HepG2 (cell line): ENCODE data around the gene C6orf136. TPM values are rescaled to one million over a fixed set of nuclear protein-coding genes. Genes with fewer than 3 reads are reported as not detected.

Source experiments
- CBX1 ChIP-seq: IDR thresholded peaks from one replicate; pipeline ENCODE4 v1.6.1; 2016; ENCODE audit warnings: antibody characterized with exemption, low read depth
- CSRNP1 ChIP-seq: sonication (generic); formaldehyde crosslinking; IDR thresholded peaks from 2 replicates; pipeline ENCODE4 v1.8.1; 2023; ENCODE audit warnings: mild to moderate bottlenecking, missing genetic modification reagents
- ESRRA ChIP-seq: sonication (generic); formaldehyde crosslinking; IDR thresholded peaks from 2 replicates; pipeline ENCODE4 v1.5.1; 2020; ENCODE audit warnings: mild to moderate bottlenecking, low read depth, missing genetic modification reagents
- GMEB2 ChIP-seq: IDR thresholded peaks from 2 replicates; pipeline ENCODE4 v1.6.1; 2016; ENCODE audit warnings: missing biosample characterization, missing genetic modification reagents, low read depth
- HHEX ChIP-seq: IDR thresholded peaks from 2 replicates; pipeline ENCODE4 v1.6.1; 2016; ENCODE audit warnings: control low read depth
- KLF16 ChIP-seq, 2 experiments: sonication (generic) in 1 of 2; formaldehyde crosslinking in 1 of 2; IDR thresholded peaks; 2 replicates each; pipeline versions ENCODE4 v1.6.1 to v1.8.0; 2016 to 2023; ENCODE audit warnings: missing genetic modification reagents in 2 of 2, missing compliant biosample characterization in 1 of 2
- MAF1 ChIP-seq: sonication (generic); formaldehyde crosslinking; IDR thresholded peaks from 2 replicates; pipeline ENCODE4 v1.5.0; 2020; ENCODE audit warnings: missing genetic modification reagents, borderline replicate concordance
- MLXIP ChIP-seq: sonication (generic); formaldehyde crosslinking; IDR thresholded peaks from 2 replicates; pipeline ENCODE4 v1.9.0; 2021; ENCODE audit warnings: missing genetic modification reagents, borderline replicate concordance
- NFKBIZ ChIP-seq: IDR thresholded peaks from 2 replicates; pipeline ENCODE4 v1.6.1; 2018; ENCODE audit warnings: missing genetic modification reagents, missing compliant biosample characterization
- ZNF414 ChIP-seq: sonication (generic); formaldehyde crosslinking; IDR thresholded peaks from 2 replicates; pipeline ENCODE4 v1.5.0; 2020; ENCODE audit warnings: missing genetic modification reagents
- ZNF619 ChIP-seq: sonication (generic); formaldehyde crosslinking; IDR thresholded peaks from 2 replicates; pipeline ENCODE4 v1.4.0; 2020; ENCODE audit warnings: mild to moderate bottlenecking, missing genetic modification reagents
- polyA plus RNA-seq, 8 experiments: library from polyadenylated mRNA; depleted of rRNA in 3 of 8; stranded (reverse) in 7 of 8; unstranded in 1 of 8; fragments of >200 nt; fragmentation: Illumina TruSeq in 4 of 8; extraction: Trizol in 4 of 8; gene quantifications; 2 replicates each; pipeline versions ENCODE4 v1.2.1 to v1.2.3, GENCODE V29; 2011 to 2016; ENCODE audit warnings: low read depth in 4 of 8, missing spikeins in 1 of 8, mixed read lengths in 1 of 8; ENCODE audit not compliant: insufficient read depth in 1 of 8
- total RNA-seq, 5 experiments: library from RNA; depleted of rRNA; stranded (reverse); fragments of >200 nt; fragmentation: Illumina TruSeq; extraction: Trizol; gene quantifications; 2 replicates each; pipeline ENCODE4 v1.2.3, GENCODE V29; 2016; ENCODE audit warnings: low read depth in 1 of 5
- TF ChIP-seq, protein P1 (sequence below): sonication (generic); formaldehyde crosslinking; IDR thresholded peaks from 2 replicates; pipeline ENCODE4 v1.4.0; 2020; ENCODE audit warnings: missing genetic modification reagents, low read depth, mild to moderate bottlenecking, borderline replicate concordance
- TF ChIP-seq, protein P2 (sequence below): IDR thresholded peaks from 2 replicates; pipeline ENCODE4 v1.6.1; 2016; ENCODE audit warnings: missing compliant biosample characterization, missing genetic modification reagents, borderline replicate concordance
- TF ChIP-seq, protein P3 (sequence below): sonication (generic); formaldehyde crosslinking; IDR thresholded peaks from 2 replicates; pipeline ENCODE4 v1.4.0; 2020; ENCODE audit warnings: missing genetic modification reagents

Gene C6orf136
- total and polyA plus RNA-seq, 2 of the 13 experiments (the other 11 are each of a cell fraction or from before 2014, with no cell fraction given), result 12.0 to 26.2 TPM

GRCh38 chr6:30654798-30655742 is 8.1 kb downstream of the C6orf136 start (continued):
- TF ChIP-seq CSRNP1, result peak; percentile 69; the same call in 1 of the 2 replicates
- TF ChIP-seq, protein P1, sequence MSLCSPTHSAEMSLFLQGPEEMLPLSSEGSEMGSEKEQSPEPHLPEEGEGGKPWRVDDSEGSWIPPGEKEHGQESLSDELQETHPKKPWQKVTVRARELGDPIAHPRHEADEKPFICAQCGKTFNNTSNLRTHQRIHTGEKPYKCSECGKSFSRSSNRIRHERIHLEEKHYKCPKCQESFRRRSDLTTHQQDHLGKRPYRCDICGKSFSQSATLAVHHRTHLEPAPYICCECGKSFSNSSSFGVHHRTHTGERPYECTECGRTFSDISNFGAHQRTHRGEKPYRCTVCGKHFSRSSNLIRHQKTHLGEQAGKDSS (CRISPR knock-in tag), result peak; percentile 72
- TF ChIP-seq, protein P2, sequence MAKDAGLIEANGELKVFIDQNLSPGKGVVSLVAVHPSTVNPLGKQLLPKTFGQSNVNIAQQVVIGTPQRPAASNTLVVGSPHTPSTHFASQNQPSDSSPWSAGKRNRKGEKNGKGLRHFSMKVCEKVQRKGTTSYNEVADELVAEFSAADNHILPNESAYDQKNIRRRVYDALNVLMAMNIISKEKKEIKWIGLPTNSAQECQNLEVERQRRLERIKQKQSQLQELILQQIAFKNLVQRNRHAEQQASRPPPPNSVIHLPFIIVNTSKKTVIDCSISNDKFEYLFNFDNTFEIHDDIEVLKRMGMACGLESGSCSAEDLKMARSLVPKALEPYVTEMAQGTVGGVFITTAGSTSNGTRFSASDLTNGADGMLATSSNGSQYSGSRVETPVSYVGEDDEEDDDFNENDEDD, result peak; percentile 45; the same call in 1 of the 2 replicates
- peak; percentile 89 for TF ChIP-seq ZNF619
- no peak for TF ChIP-seq MAF1 (CRISPR knock-in tag)
- TF ChIP-seq GMEB2 (CRISPR knock-in tag), result no peak
- peak; percentile 59; the same call in 1 of the 2 replicates for TF ChIP-seq HHEX (CRISPR knock-in tag)
- TF ChIP-seq NFKBIZ (CRISPR knock-in tag), result no peak
- peak; percentile 65 for TF ChIP-seq CBX1
- no peak for TF ChIP-seq ZNF414 (CRISPR knock-in tag)
- TF ChIP-seq ESRRA (CRISPR knock-in tag), result peak; percentile 99
- TF ChIP-seq, protein P3, sequence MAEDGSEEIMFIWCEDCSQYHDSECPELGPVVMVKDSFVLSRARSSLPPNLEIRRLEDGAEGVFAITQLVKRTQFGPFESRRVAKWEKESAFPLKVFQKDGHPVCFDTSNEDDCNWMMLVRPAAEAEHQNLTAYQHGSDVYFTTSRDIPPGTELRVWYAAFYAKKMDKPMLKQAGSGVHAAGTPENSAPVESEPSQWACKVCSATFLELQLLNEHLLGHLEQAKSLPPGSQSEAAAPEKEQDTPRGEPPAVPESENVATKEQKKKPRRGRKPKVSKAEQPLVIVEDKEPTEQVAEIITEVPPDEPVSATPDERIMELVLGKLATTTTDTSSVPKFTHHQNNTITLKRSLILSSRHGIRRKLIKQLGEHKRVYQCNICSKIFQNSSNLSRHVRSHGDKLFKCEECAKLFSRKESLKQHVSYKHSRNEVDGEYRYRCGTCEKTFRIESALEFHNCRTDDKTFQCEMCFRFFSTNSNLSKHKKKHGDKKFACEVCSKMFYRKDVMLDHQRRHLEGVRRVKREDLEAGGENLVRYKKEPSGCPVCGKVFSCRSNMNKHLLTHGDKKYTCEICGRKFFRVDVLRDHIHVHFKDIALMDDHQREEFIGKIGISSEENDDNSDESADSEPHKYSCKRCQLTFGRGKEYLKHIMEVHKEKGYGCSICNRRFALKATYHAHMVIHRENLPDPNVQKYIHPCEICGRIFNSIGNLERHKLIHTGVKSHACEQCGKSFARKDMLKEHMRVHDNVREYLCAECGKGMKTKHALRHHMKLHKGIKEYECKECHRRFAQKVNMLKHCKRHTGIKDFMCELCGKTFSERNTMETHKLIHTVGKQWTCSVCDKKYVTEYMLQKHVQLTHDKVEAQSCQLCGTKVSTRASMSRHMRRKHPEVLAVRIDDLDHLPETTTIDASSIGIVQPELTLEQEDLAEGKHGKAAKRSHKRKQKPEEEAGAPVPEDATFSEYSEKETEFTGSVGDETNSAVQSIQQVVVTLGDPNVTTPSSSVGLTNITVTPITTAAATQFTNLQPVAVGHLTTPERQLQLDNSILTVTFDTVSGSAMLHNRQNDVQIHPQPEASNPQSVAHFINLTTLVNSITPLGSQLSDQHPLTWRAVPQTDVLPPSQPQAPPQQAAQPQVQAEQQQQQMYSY (CRISPR knock-in tag), result no peak
- peak in 1 of 2 experiments; percentile 88; a peak in 1 of 4 replicates for TF ChIP-seq KLF16 (CRISPR knock-in tag; IDR thresholded peaks at IDR 0.05)
- no peak for TF ChIP-seq MLXIP
